WTC11 (cell line): ENCODE data around the gene TPRX1.
"Not testable (repeated sequence)": the region's sequence is repeated elsewhere in the genome, so short reads cannot be mapped to it uniquely, and the experiment has no call there.

Source experiments
- ATF3 ChIP-seq: sonication (generic); formaldehyde crosslinking; conservative IDR thresholded peaks from 2 replicates; pipeline ENCODE4 v1.8.1; 2022; ENCODE audit warnings: mild to moderate bottlenecking, missing genetic modification reagents
- CTCF ChIP-seq: fragments of 200-600 bp; IDR thresholded peaks from 2 replicates; pipeline ENCODE4 v1.8.0; 2022; ENCODE audit warnings: antibody characterized with exemption
- JUN ChIP-seq: sonication (generic); formaldehyde crosslinking; IDR thresholded peaks from 2 replicates; pipeline ENCODE4 v1.8.0; 2023; ENCODE audit warnings: mild to moderate bottlenecking, missing genetic modification reagents
- MAX ChIP-seq: sonication (generic); formaldehyde crosslinking; IDR thresholded peaks from 2 replicates; pipeline ENCODE4 v1.8.0; 2022; ENCODE audit warnings: mild to moderate bottlenecking, missing genetic modification reagents
- NFE2L1 ChIP-seq: sonication (generic); formaldehyde crosslinking; IDR thresholded peaks from 2 replicates; pipeline ENCODE4 v1.8.1; 2023; ENCODE audit warnings: missing genetic modification reagents
- SP1 ChIP-seq: sonication (generic); formaldehyde crosslinking; conservative IDR thresholded peaks from 2 replicates; pipeline ENCODE4 v1.8.1; 2022; ENCODE audit warnings: missing genetic modification reagents
- USF2 ChIP-seq: sonication (generic); formaldehyde crosslinking; IDR thresholded peaks from 2 replicates; pipeline ENCODE4 v1.8.1; 2023; ENCODE audit warnings: mild to moderate bottlenecking, missing genetic modification reagents, moderate library complexity
- ZBTB21 ChIP-seq: sonication (generic); formaldehyde crosslinking; IDR thresholded peaks from 2 replicates; pipeline ENCODE4 v1.8.1; 2023; ENCODE audit warnings: mild to moderate bottlenecking, missing genetic modification reagents, borderline replicate concordance

- TF ChIP-seq CTCF; USF2 (CRISPR knock-in tag); MAX (CRISPR knock-in tag); NFE2L1; SP1; ATF3; JUN (CRISPR knock-in tag); ZBTB21 (CRISPR knock-in tag): not testable (repeated sequence)
Measured at GRCh38 chr19:47804451-47804850, at the start of gene TPRX1.
